D721Med (cell line): ENCODE results near the gene RMDN3.

Source experiments
- DNase-seq: peaks from one replicate; pipeline ENCODE4 v3.0.0; 2011; ENCODE audit warnings: low spot score; ENCODE audit not compliant: insufficient read length
- FAIRE-seq: peaks from 2 replicates; lab custom pipeline; 2011; peaks lifted over from hg19 to GRCh38; lab: Jason Lieb, UNC
- CTCF ChIP-seq: IDR thresholded peaks from 2 replicates; pipeline ENCODE4 v1.5.1; 2012; ENCODE audit warnings: mild to moderate bottlenecking, control low read depth; ENCODE audit not compliant: insufficient read depth; ENCODE audit errors: missing control alignments

Gene RMDN3

GRCh38 chr15:40739854-40740253, 15.2 kb downstream of the RMDN3 start:
- TF ChIP-seq CTCF = no peak
- no peak for DNase-seq
- FAIRE-seq = no peak

- no peak for DNase-seq
- no peak for TF ChIP-seq CTCF
- FAIRE-seq = no peak
Measured at GRCh38 chr15:40739047-40739446, 16.0 kb downstream of the RMDN3 start.

GRCh38 chr15:40737048-40737447, 18.0 kb downstream of the RMDN3 start:
- no peak for TF ChIP-seq CTCF
- no peak for DNase-seq
- no peak for FAIRE-seq

GRCh38 chr15:40736575-40736974, 18.5 kb downstream of the RMDN3 start:
- no peak for TF ChIP-seq CTCF

GRCh38 chr15:40731034-40731433, 24.0 kb downstream of the RMDN3 start:
- DNase-seq = no peak
- FAIRE-seq = no peak
- TF ChIP-seq CTCF = no peak

More at GRCh38 chr15:40736575-40736974, 18.5 kb downstream of the RMDN3 start:
- FAIRE-seq = no peak
- DNase-seq = no peak

- TF ChIP-seq CTCF = no peak
- FAIRE-seq (no peak), DNase-seq (no peak)
Measured at GRCh38 chr15:40723919-40724318, 31.1 kb downstream of the RMDN3 start.

- FAIRE-seq = no peak
- no peak for TF ChIP-seq CTCF
- no peak for DNase-seq
Measured at GRCh38 chr15:40722934-40723333, 32.1 kb downstream of the RMDN3 start.
